GM19328 (cell line): ENCODE data around the gene GABARAPL1.
"Not testable (repeated sequence)": the region's sequence is repeated elsewhere in the genome, so short reads cannot be mapped to it uniquely, and the experiment has no call there.

Experiments used
- ATAC-seq: cut with Tn5 transposase; IDR thresholded peaks from one replicate; pipeline ENCODE4 v1.9.1; 2021; ENCODE audit warnings: mild to moderate bottlenecking, moderate library complexity; ENCODE audit not compliant: unreplicated experiment

Gene GABARAPL1

DNA sequence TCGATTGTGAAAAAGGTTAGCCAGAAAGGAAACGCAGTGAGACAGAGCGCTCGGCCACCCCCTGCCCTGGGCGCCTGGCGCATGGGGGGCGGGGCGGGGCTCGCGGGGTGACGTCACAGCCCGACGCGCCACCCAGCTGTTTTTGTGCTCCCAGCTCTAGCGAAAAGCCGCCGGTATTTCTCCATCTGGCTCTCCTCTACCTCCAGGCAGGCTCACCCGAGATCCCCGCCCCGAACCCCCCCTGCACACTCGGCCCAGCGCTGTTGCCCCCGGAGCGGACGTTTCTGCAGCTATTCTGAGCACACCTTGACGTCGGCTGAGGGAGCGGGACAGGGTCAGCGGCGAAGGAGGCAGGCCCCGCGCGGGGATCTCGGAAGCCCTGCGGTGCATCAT is at the start of gene GABARAPL1:
Gene GABARAPL1 (plus strand): TSS at position 139 of the 393 bp plus-strand sequence. CDS start 253 bp downstream, at position 392.
- peak; percentile 57 for ATAC-seq

DNA sequence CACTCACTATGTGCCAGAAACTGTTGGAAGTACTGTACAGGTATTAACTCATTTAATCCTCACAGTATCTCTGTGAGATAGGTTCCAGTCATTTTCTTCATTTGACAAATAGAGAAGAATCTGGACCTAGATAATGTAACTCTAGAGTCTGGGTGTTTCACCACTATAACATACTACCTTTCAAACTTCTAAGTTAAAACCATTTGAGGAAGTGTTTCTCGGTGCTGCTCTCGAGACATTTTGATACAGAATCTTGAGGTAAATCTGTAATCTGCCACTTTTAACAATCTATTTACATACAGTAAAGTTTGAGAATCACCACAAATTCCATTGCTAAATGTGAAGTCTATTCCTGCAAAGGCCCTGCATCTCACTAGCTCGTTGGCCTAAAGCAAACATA is 49.6 kb upstream of the GABARAPL1 start:
- ATAC-seq: no peak

DNA sequence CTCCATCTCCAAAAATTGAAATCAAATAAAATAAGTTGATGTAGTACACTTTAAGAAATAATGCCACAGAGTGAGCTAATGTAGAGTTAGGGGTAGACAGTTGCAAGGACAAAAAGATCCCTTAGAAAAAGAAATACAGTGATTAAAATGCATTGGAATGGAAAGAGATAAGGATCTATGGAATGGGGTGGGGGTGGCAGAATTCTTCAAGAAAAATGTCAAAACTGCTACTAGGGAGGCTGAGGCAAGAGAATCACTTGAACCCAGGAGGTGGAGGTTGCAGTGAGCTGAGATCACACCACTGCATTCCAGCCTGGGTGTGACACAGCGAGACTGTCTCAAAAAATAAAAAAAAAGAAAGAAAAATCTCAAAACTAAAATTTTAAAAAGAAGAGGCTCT is 47.3 kb upstream of the GABARAPL1 start:
- ATAC-seq: no peak

DNA sequence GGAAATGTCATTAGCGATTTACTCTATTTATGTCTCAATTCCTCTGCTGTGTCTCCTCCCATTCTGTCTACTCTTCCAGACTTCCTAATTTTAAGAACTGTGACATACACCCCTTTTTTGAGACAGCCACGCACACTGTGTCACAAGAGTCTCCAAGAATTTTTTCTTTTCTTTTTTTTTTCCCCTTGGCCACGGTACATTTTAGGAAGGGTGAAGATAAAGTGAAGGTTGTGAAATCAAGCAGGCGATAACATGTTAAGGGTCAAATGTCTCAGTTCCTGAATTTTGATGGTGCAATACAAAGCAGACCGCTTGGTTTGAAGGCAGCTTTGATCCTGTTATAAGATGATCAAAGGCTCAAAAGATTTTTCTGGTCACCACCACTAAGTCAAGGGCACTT is 45.1 kb upstream of the GABARAPL1 start:
- ATAC-seq: no peak

DNA sequence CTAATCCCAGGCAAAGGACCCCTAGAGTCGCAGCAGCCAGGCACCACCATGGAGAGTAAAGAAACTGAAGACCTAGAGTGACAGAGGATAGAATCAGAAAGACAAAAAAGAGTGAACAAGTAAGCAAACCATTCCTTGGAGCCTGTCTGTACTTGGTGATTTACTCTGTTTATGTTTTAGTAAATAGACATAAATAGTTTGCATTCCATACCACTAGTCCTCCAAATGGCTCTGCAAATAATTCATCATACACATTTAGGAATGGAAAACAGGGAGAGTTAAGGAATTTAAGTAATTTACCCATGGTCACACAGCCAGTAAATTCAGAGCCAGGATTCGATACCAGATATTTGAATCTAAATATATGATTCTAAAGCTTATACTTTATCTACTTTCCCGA is 43.6 kb upstream of the GABARAPL1 start:
- no peak for ATAC-seq

DNA sequence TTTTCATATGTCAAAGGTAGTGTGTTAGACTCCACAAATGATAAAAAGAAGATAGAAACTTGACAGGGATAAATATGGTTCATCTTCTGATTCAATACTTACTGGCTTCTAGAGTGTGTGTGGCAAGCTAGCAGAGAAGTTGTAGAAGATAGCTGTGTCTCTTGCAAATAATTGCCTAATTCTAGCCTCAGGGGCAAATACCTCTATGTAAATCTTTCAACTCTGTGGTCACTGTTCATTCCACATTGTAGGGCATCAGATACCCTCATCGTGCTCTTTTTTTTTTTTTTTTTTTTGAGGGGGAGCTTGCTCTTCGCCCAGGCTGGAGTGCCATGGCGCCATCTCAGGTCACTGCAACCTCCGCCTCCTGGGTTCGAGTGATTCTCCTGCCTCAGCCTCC is 42.5 kb upstream of the GABARAPL1 start:
- no peak for ATAC-seq

DNA sequence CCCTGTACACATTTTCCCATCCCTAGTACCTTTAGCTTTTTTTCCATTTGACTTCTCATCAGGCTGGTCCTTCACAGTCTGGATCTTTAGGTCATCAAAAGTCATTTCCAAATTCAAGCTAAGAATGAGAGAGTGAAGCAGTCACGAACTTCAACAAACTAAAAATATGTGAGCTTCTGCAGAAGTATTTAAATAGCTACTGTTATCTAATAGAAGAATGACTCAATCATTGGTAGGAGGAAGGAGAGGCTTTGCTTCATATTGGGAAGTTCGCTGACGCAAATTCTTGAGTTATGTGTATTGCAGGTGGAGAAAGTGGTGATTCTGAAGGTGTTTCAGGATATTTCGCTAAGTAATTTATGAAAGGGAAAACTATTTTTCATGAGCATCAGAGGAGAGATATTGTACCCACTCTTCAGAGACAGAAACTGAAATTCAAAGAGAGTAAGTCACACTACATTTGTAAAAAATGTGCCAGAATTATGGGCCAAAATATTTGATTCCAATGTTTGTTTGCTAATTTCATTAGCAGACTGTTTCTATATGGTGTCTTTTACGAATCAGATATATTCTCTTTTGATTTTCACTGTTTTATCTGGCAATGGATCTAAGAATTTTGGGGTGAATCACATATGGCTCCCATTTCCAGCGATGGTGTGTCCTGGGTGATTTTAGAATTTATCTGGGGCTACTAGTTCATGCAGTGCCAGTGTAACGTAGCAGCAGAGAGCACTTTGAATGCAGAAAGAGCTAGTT is 40.5 kb upstream of the GABARAPL1 start, which contains the start of gene OLR1:
Gene OLR1 (minus strand): TSS at position 160 of the 756 bp plus-strand sequence. CDS start 55 bp downstream, at position 105.
- no peak for ATAC-seq

DNA sequence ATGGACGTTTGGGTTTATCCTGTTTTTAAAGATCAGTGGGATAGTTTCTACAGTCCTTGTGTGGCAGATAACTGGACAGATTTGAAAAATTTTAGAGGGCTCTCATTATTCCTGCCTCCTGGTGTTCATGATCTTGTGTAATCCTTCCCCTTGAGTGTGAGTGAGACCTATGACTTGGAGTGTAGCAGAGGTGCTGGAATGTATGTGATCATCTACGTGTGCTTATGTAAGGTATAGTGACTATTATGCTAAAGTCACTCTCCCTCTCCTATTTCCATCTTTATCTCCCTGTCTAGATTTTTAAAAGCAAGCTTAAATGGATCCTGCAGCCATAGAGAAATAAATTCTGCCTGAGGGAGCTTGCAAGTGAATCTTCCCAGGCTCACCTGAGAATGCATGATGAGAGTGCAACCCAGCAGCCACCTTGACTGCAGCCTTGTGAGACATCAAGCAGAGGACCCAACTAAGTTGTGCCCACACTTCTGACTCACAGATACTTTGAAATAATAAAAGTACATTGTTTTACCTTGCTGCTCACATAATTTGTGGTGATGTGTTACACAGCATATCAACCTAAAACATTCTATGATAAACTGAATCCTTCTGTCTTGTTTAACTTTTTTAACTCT is 37.6 kb upstream of the GABARAPL1 start:
- no peak for ATAC-seq

DNA sequence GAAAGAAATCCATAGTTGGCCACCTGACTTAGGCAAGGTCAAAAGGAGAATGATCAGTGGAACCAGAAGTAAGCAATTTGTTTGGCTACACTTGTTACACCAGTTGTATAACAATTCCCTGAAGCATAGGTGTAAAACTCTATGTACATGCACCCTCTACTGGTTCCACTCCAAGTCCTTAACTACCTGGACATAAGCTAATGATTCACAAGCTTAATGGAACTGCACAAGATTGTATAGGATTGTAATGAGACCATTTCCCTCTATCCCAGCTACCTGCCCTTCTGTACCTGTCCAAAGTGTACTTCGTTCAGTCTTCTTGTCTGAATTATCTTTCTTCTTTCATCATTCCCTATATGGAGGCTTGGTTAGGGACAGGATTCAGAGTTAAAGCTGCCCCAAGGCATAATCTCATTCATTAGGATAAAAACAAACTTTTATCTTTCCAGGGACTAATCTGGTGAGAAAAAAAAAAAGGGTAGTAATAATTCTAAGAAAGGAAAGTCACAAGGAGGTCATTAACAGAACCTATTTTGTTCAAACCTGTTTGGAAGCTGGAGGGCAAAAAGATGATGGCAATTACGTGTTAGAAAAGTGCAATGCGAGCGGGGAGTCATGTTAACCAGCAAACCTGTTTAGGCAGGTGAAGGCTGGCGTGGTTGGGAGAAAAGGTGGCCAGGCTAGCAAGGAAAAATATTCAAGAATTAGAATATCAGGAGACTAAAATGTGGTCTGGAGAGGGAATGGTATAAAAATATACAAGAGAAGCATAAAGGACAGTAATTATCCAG is 36.6 kb upstream of the GABARAPL1 start:
- ATAC-seq: no peak

DNA sequence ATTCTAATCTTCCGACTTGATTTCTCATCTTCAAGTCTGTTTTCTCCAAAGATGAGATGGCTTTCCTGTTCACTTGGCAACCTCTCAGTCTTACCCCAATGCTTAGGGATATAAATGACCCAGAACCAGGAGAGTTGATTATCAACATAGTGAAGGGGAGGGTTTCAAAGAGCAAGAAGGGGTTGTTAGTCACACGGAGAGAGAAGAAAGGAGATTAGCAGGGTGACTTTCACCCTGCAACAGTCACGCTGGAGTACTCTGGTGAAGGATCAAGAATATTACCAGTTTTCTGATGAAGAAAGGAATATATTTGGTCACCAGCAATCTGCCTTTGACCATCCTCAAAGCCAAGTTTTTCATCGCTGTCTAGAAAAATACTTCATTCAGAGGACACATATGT is 33.9 kb upstream of the GABARAPL1 start, which contains the start of gene TMEM52B:
Gene TMEM52B (plus strand): TSS at position 212 of the 400 bp plus-strand sequence. CDS start 543 bp downstream, outside the sequence.
- no peak for ATAC-seq

DNA sequence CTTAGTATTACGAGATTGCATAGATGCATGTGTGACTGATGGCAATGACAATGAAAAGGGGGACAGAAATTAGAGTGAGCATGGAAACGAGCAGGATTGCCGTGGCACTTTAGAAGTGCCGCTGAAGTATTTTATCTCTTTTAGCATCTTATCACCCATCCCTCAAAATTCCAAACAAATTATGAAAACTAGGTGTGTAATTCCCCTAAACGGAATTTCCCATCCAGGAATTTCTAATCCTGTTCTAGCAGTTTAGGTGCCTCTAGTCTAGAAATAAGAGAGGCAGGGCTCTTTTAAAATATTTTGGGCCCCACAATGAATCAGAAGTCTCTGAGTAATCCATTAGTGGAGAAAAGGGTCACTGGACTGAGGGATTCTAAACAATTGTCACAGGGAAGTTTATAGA is 32.9 kb upstream of the GABARAPL1 start:
- ATAC-seq: no peak

DNA sequence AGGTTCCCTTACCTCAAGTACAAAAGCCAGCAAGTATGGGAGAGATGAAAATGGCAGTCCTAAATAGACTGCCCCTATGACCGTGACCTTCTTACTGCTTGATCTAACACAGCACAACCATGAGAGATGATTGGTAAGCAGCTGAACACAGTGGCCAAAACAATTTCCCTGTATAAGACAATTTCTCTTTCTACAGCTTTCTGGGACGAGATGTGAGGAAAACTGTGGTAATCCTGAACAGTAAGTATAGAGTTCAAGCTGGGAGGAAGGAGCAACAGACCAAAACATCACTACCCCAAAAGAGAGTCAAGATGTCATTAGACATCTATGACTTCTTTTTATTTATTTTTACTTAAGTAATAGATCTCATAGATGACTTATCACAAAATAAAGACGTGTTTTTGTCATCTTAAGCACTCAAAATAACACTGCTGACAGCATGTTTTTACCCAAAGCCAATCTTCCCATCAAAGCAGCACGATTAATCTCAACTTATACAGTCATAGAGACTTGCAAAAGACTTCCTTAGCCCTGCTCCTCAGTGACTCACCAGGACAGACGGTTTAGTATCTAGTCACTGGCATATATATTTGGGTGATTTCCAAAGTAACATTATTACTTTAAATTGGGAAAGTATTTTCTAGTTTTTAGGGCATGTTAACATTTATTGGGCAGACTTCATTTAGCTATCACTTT is 30.2 kb upstream of the GABARAPL1 start:
- ATAC-seq: no peak

DNA sequence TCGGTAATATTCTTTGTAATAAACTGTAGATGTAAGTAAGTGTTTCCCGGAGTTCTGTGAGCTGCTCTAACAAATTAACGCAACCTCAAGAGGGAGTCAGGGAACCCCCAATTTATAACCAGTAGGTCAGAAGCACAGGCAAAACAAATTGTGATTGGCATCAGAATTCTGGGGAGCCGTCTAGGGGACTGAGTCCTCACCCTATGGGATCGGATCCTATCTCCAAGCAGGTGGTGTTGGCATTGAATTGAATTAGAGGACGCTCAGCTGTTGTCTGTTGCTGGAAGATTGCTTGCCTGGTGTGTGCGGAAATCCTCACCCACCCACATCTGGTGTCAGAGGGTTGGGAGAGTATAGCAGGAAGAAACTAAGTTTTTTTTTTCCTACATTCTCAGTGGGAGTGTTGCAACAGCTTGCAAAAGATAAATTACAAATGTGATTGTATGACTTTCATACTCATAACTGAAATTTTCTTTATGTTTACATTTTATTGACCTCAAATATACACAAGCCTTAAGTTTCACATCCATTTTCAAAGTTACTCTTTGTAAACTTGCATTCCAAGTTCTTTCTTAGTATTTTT is 28.3 kb upstream of the GABARAPL1 start:
- ATAC-seq: no peak

DNA sequence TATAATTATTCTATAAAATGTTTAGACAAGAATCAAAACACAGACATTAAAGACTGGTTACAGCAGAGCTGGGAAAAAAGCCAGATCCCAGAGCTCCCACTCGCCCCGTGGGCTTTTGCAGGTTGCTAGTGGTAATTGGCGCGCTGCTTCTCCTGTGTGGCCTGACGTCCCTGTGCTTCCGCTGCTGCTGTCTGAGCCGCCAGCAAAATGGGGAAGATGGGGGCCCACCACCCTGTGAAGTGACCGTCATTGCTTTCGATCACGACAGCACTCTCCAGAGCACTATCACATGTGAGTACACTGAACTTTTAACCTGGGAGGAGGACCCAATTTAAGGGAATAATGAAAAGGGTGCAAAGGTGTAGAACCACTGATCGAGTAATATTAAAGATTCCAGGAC is 26.4 kb upstream of the GABARAPL1 start:
- no peak for ATAC-seq

DNA sequence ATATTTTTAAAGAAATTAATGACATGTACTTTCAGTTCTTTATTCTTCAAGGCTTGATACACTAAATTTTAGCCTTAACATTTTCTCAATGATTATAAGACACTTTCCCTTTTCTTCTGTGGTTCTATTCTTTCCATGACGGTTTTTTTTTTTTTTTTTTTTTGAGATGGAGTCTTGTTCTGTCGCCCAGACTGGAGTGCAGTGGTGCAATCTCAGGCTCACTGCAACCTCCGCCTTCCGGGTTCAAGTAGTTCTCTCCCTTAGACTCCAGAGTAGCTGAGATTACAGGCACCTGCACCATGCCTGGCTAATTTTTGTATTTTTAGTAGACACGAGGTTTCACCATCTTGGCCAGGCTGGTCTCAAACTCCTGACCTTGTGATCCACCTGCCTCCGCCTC is 25.7 kb upstream of the GABARAPL1 start:
- ATAC-seq: not testable (repeated sequence)

DNA sequence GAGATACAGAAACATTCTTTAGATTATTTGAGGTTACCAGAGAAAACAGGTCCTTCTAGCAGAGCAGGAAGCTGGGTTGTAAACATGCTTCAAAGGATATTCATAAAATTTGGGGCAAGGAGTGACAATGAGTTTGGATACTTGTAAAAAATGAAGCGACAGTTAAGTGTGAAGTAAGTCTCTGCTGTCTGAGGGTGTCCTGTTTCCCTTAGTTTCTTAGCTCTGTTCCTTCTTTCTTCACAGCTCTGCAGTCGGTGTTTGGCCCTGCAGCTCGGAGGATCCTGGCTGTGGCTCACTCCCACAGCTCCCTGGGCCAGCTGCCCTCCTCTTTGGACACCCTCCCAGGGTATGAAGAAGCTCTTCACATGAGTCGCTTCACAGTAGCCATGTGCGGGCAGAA is 23.0 kb upstream of the GABARAPL1 start:
- no peak for ATAC-seq

DNA sequence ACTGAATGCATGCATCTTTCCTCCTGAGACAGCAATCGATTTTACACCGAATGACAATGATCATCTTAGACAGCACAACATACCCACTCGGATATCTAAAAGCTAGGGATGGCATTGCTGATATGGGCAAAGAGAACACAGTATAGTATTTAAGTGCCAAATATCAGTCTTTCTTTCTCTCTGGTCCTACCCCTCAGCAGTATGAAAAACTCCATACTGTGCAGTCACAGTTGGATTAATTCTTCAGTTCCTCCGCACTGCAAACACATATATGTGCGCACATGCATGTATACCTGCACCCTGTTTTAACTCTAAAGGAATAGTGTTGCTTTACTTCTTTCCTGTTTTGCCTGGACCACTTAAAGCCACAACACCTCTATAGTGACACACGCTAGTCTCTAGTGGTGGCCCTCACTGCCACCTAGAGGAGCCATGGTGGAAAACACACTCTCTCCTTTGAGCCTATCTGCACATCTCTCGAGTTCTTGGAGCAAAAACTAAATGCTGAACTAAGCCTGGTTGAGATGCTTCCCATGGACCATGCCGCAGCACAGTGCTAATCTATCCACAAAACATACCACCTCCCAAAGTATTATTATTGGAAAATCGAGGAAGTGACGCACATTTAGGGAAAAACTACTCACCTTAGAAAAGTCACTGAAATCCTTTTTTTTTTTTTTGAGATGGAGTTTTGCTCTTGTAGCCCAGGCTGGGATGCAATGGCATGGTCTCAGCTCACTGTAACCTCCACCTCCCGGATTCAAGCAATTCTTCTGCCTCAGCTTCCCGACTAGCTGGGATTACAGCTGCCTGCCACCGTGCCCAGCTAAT is 21.9 kb upstream of the GABARAPL1 start:
- ATAC-seq: peak; percentile 90

DNA sequence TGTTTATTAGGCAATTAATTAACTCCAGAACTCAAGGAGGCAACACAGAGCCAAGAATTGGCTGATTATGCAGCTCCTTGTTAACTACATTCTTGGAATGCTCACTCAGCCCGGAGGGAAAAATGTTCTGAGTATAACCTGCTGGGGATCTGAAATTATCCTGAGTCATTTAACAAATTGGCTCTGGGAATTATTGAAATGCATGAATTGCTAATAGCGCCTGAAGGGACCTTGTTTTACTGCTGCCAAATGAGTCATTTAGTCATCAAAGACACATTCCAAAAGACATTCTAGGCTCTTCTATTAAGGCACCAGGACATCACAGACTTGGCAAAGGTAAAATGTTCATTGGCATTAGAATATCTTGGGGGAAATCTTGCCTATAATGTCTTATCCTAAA is 20.8 kb upstream of the GABARAPL1 start:
- ATAC-seq: no peak

DNA sequence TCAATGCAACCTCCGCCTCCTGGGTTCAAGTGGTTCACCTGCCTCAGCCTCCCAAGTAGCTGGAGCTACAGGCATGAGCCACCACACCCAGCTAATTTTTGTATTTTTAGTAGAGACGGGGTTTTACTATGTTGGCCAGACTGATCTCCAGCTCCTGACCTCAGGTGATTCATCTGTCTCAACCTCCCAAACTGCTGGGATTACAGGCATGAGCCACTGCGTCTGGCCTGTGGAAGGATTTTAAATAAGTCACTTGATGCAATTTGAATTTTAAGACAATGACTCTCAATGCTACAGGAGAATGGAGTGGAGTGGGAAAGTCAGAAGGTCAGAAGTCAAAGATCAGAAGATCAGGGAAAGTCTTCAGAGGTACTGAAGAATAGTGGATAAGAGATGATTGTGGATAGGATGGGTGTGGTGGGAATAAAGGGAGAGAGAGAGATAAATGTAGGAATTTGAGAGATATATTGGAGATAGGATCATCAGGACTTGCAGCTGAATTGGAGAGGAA is 18.5 kb upstream of the GABARAPL1 start:
- no peak for ATAC-seq
